IMR-90 (cell line): ENCODE data around the gene MYO5A. TPM values are rescaled to one million over a fixed set of nuclear protein-coding genes. Genes with fewer than 3 reads are reported as not detected.

Experiments
- ATAC-seq: fragments of 200-7000 bp; cut with Tn5 transposase; 2 replicates; pipeline ENCODE4 v1.9.1; 2020; ENCODE audit warnings: low read depth, mild to moderate bottlenecking, moderate library complexity
- BruUV-seq: library from RNA; stranded (reverse); fragments of 400-500 nt; replicated peaks from 2 replicates; lab custom pipeline; 2021; lab: Mats Ljungman, UMichigan
- CTCF ChIA-PET: fragments of 300-600 bp; formaldehyde crosslinking; extraction: SDS; loops from one replicate; lab custom pipeline; 2021; ENCODE audit warnings: antibody characterized with exemption; lab: Yijun Ruan, JAX
- POLR2A ChIA-PET: fragments of 300-600 bp; sonication (Branson Sonifier 250); formaldehyde crosslinking; loops from one replicate; lab custom pipeline; 2022; ENCODE audit warnings: antibody characterized with exemption; ENCODE audit not compliant: unreplicated experiment; lab: Charles Lee
- DNase-seq: peaks from one replicate; pipeline ENCODE4 v3.0.0; 2013
- H2AFZ ChIP-seq: replicated peaks from 2 replicates; pipeline ENCODE3; 2013; ENCODE audit warnings: low read length, mild to moderate bottlenecking; ENCODE audit not compliant: poor library complexity
- H2AK5ac ChIP-seq: 2 replicates; pipeline ENCODE4 v1.6.1; 2013; ENCODE audit warnings: low read depth, low read length, inconsistent platforms
- H2AK9ac ChIP-seq: replicated peaks from 2 replicates; pipeline ENCODE3; 2013; ENCODE audit warnings: mild to moderate bottlenecking, low read depth, low read length, moderate library complexity; ENCODE audit not compliant: poor library complexity
- H2BK120ac ChIP-seq: 2 replicates; pipeline ENCODE4 v1.6.1; 2013; ENCODE audit warnings: low read depth, low read length, inconsistent platforms
- H2BK15ac ChIP-seq: 3 replicates; pipeline ENCODE4 v1.6.1; 2013; ENCODE audit warnings: low read depth, low read length, inconsistent platforms
- H2BK20ac ChIP-seq: 2 replicates; pipeline ENCODE4 v1.6.1; 2013; ENCODE audit warnings: low read depth, mild to moderate bottlenecking, inconsistent platforms, low read length, moderate library complexity
- H2BK5ac ChIP-seq: 2 replicates; pipeline ENCODE4 v1.6.1; 2013; ENCODE audit warnings: mild to moderate bottlenecking, low read depth, low read length, inconsistent platforms; ENCODE audit not compliant: poor library complexity, severe bottlenecking
- H3K14ac ChIP-seq: replicated peaks from 2 replicates; pipeline ENCODE4 v1.6.1; 2013; ENCODE audit warnings: low read depth, low read length, inconsistent platforms
- H3K18ac ChIP-seq: 2 replicates; pipeline ENCODE4 v1.6.1; 2013; ENCODE audit warnings: low read depth, low read length, control low read depth
- H3K23ac ChIP-seq: 2 replicates; pipeline ENCODE4 v1.6.1; 2013; ENCODE audit warnings: low read depth, low read length, inconsistent platforms
- H3K27ac ChIP-seq: 2 replicates; pipeline ENCODE4 v1.5.1; 2013; ENCODE audit warnings: mild to moderate bottlenecking, control low read depth, low read length; ENCODE audit not compliant: insufficient read depth
- H3K27me3 ChIP-seq: 2 replicates; pipeline ENCODE4 v1.6.1; 2013; ENCODE audit warnings: low read length; ENCODE audit not compliant: control insufficient read depth, insufficient read depth
- H3K36me3 ChIP-seq: 2 replicates; pipeline ENCODE4 v1.6.1; 2013; ENCODE audit warnings: low read length, mixed read lengths; ENCODE audit not compliant: control insufficient read depth, insufficient read depth
- H3K4ac ChIP-seq: 2 replicates; pipeline ENCODE4 v1.6.1; 2013; ENCODE audit warnings: low read depth, low read length, inconsistent platforms
- H3K4me1 ChIP-seq: 2 replicates; pipeline ENCODE4 v1.6.1; 2013; ENCODE audit warnings: low read length, mixed read lengths; ENCODE audit not compliant: control insufficient read depth, insufficient read depth
- H3K4me2 ChIP-seq: 2 replicates; pipeline ENCODE4 v1.6.1; 2013; ENCODE audit warnings: low read depth, mild to moderate bottlenecking, control low read depth, low read length, moderate library complexity
- H3K4me3 ChIP-seq: 2 replicates; pipeline ENCODE4 v1.5.1; 2013; ENCODE audit warnings: low read depth, mild to moderate bottlenecking, control low read depth, low read length, moderate library complexity; ENCODE audit not compliant: insufficient read depth
- H3K56ac ChIP-seq: 2 replicates; pipeline ENCODE4 v1.6.1; 2013; ENCODE audit warnings: low read length, inconsistent platforms; ENCODE audit not compliant: insufficient read depth; ENCODE audit errors: extremely low read depth
- H3K79me1 ChIP-seq, 2 experiments: 2 replicates each; pipeline ENCODE4 v1.6.1; 2013; ENCODE audit warnings: low read length in 2 of 2, inconsistent platforms in 1 of 2, low read depth in 1 of 2
- H3K9ac ChIP-seq: 2 replicates; pipeline ENCODE4 v1.6.1; 2013; ENCODE audit warnings: low read depth, low read length, control low read depth
- H3K9me1 ChIP-seq: 2 replicates; pipeline ENCODE4 v1.6.1; 2013; ENCODE audit warnings: low read length, inconsistent platforms; ENCODE audit not compliant: insufficient read depth
- H3K9me3 ChIP-seq: 2 replicates; pipeline ENCODE4 v1.6.1; 2013; ENCODE audit warnings: low read length; ENCODE audit not compliant: control insufficient read depth, insufficient read depth
- H4K20me1 ChIP-seq: 2 replicates; pipeline ENCODE4 v1.6.1; 2013; ENCODE audit warnings: low read length, inconsistent platforms; ENCODE audit not compliant: insufficient read depth
- H4K5ac ChIP-seq: 2 replicates; pipeline ENCODE4 v1.6.1; 2013; ENCODE audit warnings: mild to moderate bottlenecking, low read depth, low read length, control low read depth
- H4K8ac ChIP-seq, 2 experiments: 2 replicates each; pipeline ENCODE4 v1.6.1; 2013; ENCODE audit warnings: low read depth in 2 of 2, low read length in 2 of 2, control low read depth in 1 of 2, inconsistent platforms in 1 of 2
- H4K91ac ChIP-seq: 2 replicates; pipeline ENCODE4 v1.6.1; 2013; ENCODE audit warnings: low read depth, low read length, inconsistent platforms; ENCODE audit not compliant: insufficient read depth
- BHLHE40 ChIP-seq: fragments of 150-350 bp; IDR thresholded peaks from 2 replicates; pipeline ENCODE4 v1.6.1; 2016; ENCODE audit warnings: mild to moderate bottlenecking, low read depth, low read length
- CEBPB ChIP-seq: IDR thresholded peaks from 2 replicates; pipeline ENCODE4 v1.6.1; 2012; ENCODE audit warnings: low read depth, low read length, improper control_type of control experiment
- CHD1 ChIP-seq: IDR thresholded peaks from 2 replicates; pipeline ENCODE4 v1.6.1; 2012; ENCODE audit warnings: low read depth, low read length, improper control_type of control experiment
- FOS ChIP-seq: fragments of 150-350 bp; IDR thresholded peaks from 2 replicates; pipeline ENCODE4 v1.6.1; 2016; ENCODE audit warnings: low read depth, low read length
- MAFK ChIP-seq: IDR thresholded peaks from 2 replicates; pipeline ENCODE4 v1.6.1; 2012; ENCODE audit warnings: low read depth, low read length, improper control_type of control experiment
- MAZ ChIP-seq: IDR thresholded peaks from 2 replicates; pipeline ENCODE4 v1.6.1; 2012; ENCODE audit warnings: low read depth, mild to moderate bottlenecking, low read length, improper control_type of control experiment, moderate library complexity, borderline replicate concordance
- MXI1 ChIP-seq: IDR thresholded peaks from 2 replicates; pipeline ENCODE4 v1.6.1; 2012; ENCODE audit warnings: low read depth, mild to moderate bottlenecking, low read length, moderate library complexity, borderline replicate concordance
- NFE2L2 ChIP-seq: fragments of 150-350 bp; IDR thresholded peaks from 2 replicates; pipeline ENCODE4 v1.6.1; 2016; ENCODE audit warnings: low read depth, mild to moderate bottlenecking, low read length
- POLR2A ChIP-seq: IDR thresholded peaks from 2 replicates; pipeline ENCODE4 v1.6.1; 2012; ENCODE audit warnings: mild to moderate bottlenecking, low read depth, low read length
- RAD21 ChIP-seq: IDR thresholded peaks from 2 replicates; pipeline ENCODE4 v1.6.1; 2012; ENCODE audit warnings: low read length, improper control_type of control experiment
- RCOR1 ChIP-seq: IDR thresholded peaks from 2 replicates; pipeline ENCODE4 v1.6.1; 2012; ENCODE audit warnings: mild to moderate bottlenecking, low read length, improper control_type of control experiment; ENCODE audit not compliant: insufficient replicate concordance
- RFX5 ChIP-seq: IDR thresholded peaks from 2 replicates; pipeline ENCODE4 v1.8.0; 2012; ENCODE audit warnings: low read depth, mild to moderate bottlenecking, low read length, moderate library complexity
- SMC3 ChIP-seq: fragments of 150-350 bp; IDR thresholded peaks from 2 replicates; pipeline ENCODE4 v1.6.1; 2016; ENCODE audit warnings: low read depth, mild to moderate bottlenecking, antibody characterized with exemption, low read length, moderate library complexity
- WGBS, 2 experiments: methylation state at CpG; one replicate each; pipeline versions ENCODE4 v1.1.5 to v1.1.7; 2013; ENCODE audit warnings: missing lambda C conversion rate in 2 of 2; ENCODE audit not compliant: insufficient read length in 1 of 2; ENCODE audit errors: extremely low coverage in 2 of 2; 5-methylcytosine and 5-hydroxymethylcytosine counted together
- dilution Hi-C: fragments of 300-500 bp; cut with HindIII; formaldehyde crosslinking; loops from one replicate; pipeline ENCODE4 v1.14.3; 2018; ENCODE audit warnings: low sequenced_read_pairs; ENCODE audit not compliant: unreplicated experiment
- in situ Hi-C: fragments of 300-500 bp; cut with MboI; formaldehyde crosslinking; loops from 3 replicates; pipeline ENCODE4 v1.14.3; 2019; ENCODE audit warnings: low sequenced_read_pairs, inconsistent platforms, mixed read lengths
- intact Hi-C: fragments of 100-400 bp; cut with micrococcal nuclease; formaldehyde crosslinking; loops from 2 replicates; pipeline ENCODE4 v1.10.0; 2022
- polyA plus RNA-seq, 3 experiments: library from polyadenylated mRNA; depleted of rRNA; stranded (reverse); fragments of >200 nt; gene quantifications; 2 replicates each; pipeline ENCODE4 v1.2.3, GENCODE V29; 2012; ENCODE audit warnings: low replicate concordance in 1 of 3
- total RNA-seq: library from RNA; depleted of rRNA; stranded (reverse); fragments of >200 nt; gene quantifications from 2 replicates; pipeline ENCODE4 v1.2.3, GENCODE V29; 2012
- TF ChIP-seq, protein P1 (sequence below): fragments of 150-350 bp; IDR thresholded peaks from 2 replicates; pipeline ENCODE4 v1.6.1; 2016; ENCODE audit warnings: low read depth, mild to moderate bottlenecking, low read length, moderate library complexity, borderline replicate concordance
- TF ChIP-seq, protein P2 (sequence below): fragments of 150-350 bp; IDR thresholded peaks from 2 replicates; pipeline ENCODE4 v1.6.1; 2017; ENCODE audit warnings: mild to moderate bottlenecking, antibody characterized with exemption, low read length, low read depth
- TF ChIP-seq, protein P3 (sequence below): conservative IDR thresholded peaks from 2 replicates; pipeline ENCODE4 v1.5.1; 2012; ENCODE audit warnings: mild to moderate bottlenecking, low read depth, low read length, improper control_type of control experiment

MYO5A gene
- total and polyA plus RNA-seq, 2 of the 4 experiments (the other 2 are of a cell fraction) = 19.4 to 69.2 TPM

DNA sequence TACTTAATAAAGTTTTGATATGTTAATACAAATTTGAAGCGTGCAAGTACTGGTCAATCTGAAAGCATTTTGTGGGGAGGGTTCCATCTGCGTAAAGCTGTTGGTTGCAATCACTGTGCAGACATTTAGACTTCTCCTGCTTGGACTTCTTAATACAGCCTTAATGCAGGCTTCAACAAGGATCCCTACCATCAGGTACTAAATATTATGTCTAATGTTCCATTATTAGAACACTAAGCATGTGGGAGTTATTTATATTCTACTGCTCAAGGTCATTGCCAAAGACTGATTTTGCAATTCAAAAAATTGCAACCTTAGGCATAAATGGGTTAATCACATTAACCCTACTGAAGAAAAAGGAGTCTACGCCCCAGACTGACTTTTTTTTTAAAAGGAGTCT lies 159.2 kb downstream of the MYO5A start:
- H3K27me3 ChIP-seq = no peaks in the 10 kb centered on the region
- no peak overlapping the region for H3K4me2 ChIP-seq
- H3K27ac ChIP-seq = no peak overlapping the region
- H3K14ac ChIP-seq = no peak overlapping the region
- dilution Hi-C loops = no loop called here
- no peak overlapping the region for H4K5ac ChIP-seq
- no peak for DNase-seq
- no peak overlapping the region for H3K4ac ChIP-seq
- H2AFZ ChIP-seq = no peak overlapping the region
- no peak overlapping the region for H4K8ac ChIP-seq
- H3K4me1 ChIP-seq = no peaks in the 10 kb centered on the region
- no peak overlapping the region for H3K4me3 ChIP-seq
- H4K91ac ChIP-seq = no peak overlapping the region
- H3K23ac ChIP-seq = no peak overlapping the region
- no CpG with 5 or more reads among the region's 3 CpGs for WGBS, 2 experiments
- H4K20me1 ChIP-seq = no peaks in the 10 kb centered on the region
- H3K9me1 ChIP-seq = 0 out of 2 replicates have a peak, but pooled peaks cover 3% of the 10 kb centered on the region
- no peaks in the 10 kb centered on the region; a peak in 2 of 4 replicates for H3K79me1 ChIP-seq
- BruUV-seq = no TSS peak
- ChIA-PET POLR2A (no interaction called here), CTCF (no interaction called here)
- H3K9me3 ChIP-seq = peaks cover under 1% of the 10 kb centered on the region; the same call in 1 of the 2 replicates
- ATAC-seq = no peak
- intact Hi-C loops = no loop called here
- no peak overlapping the region for H2AK5ac ChIP-seq
- H3K36me3 ChIP-seq = peaks cover 16% of the 10 kb centered on the region
- no peak overlapping the region for H3K56ac ChIP-seq
- H3K18ac ChIP-seq = no peak overlapping the region
- no peak overlapping the region for H2BK5ac ChIP-seq
- no peak overlapping the region for H3K9ac ChIP-seq
- no peak overlapping the region for H2AK9ac ChIP-seq
- no peak overlapping the region for H2BK120ac ChIP-seq
- H2BK15ac ChIP-seq = no peak overlapping the region
- no peak overlapping the region for H2BK20ac ChIP-seq
- in situ Hi-C loops = no loop called here
- TF ChIP-seq, protein P1, sequence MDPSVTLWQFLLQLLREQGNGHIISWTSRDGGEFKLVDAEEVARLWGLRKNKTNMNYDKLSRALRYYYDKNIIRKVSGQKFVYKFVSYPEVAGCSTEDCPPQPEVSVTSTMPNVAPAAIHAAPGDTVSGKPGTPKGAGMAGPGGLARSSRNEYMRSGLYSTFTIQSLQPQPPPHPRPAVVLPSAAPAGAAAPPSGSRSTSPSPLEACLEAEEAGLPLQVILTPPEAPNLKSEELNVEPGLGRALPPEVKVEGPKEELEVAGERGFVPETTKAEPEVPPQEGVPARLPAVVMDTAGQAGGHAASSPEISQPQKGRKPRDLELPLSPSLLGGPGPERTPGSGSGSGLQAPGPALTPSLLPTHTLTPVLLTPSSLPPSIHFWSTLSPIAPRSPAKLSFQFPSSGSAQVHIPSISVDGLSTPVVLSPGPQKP = no peak
- TF ChIP-seq, protein P2, sequence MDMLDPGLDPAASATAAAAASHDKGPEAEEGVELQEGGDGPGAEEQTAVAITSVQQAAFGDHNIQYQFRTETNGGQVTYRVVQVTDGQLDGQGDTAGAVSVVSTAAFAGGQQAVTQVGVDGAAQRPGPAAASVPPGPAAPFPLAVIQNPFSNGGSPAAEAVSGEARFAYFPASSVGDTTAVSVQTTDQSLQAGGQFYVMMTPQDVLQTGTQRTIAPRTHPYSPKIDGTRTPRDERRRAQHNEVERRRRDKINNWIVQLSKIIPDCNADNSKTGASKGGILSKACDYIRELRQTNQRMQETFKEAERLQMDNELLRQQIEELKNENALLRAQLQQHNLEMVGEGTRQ = no peak
- TF ChIP-seq BHLHE40 (no peak), FOS (no peak), MAFK (no peak), MAZ (no peak), SMC3 (no peak), RFX5 (no peak), CHD1 (no peak), CEBPB (no peak), RCOR1 (no peak), MXI1 (no peak), POLR2A (no peak), NFE2L2 (no peak), RAD21 (no peak)
- TF ChIP-seq, protein P3, sequence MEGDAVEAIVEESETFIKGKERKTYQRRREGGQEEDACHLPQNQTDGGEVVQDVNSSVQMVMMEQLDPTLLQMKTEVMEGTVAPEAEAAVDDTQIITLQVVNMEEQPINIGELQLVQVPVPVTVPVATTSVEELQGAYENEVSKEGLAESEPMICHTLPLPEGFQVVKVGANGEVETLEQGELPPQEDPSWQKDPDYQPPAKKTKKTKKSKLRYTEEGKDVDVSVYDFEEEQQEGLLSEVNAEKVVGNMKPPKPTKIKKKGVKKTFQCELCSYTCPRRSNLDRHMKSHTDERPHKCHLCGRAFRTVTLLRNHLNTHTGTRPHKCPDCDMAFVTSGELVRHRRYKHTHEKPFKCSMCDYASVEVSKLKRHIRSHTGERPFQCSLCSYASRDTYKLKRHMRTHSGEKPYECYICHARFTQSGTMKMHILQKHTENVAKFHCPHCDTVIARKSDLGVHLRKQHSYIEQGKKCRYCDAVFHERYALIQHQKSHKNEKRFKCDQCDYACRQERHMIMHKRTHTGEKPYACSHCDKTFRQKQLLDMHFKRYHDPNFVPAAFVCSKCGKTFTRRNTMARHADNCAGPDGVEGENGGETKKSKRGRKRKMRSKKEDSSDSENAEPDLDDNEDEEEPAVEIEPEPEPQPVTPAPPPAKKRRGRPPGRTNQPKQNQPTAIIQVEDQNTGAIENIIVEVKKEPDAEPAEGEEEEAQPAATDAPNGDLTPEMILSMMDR = no peak
